ENCODE results near the gene SERINC3. TPM values are rescaled to one million over a fixed set of nuclear protein-coding genes. Genes with fewer than 3 reads are reported as not detected.
A peak's percentile ranks its signal among the peaks of the same experiment; 100 is the strongest.

Gene SERINC3
- total and polyA plus RNA-seq, 2 donors (not counting 1 experiment from before 2014, with no cell fraction given) = 31.4 to 51.6 TPM

DNA sequence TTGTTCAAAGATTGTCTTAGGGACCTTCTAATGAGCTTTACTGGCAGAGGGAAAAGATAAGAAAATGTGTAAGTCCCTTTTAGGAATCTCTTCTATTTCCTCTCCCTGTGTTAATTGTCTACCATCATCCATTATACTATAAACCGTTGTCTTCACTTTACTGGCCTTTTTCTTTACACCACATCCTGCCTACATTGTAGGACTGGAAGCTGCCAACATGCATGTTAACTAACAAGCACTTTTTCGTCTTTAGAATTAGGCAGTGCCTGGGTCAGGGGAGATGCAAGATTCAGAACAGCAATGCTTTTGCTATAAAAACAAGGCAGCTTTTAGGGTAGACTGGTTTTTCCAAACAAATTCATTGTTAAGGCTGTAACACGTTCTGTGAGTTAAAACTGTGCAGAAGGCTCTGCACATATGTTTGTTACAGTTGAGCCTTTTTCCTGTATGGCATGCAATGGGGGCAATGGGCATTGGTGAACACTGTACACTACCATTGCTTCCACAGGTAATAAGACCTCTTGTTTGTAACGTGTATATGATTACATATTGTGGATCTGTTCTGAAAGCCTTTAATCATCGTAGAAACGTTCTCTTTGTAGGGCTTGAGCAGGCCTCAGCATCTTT is 49.6 kb upstream of the SERINC3 start:
- Histone ChIP-seq H3K4me3 (ENCODE audit: control extremely low read depth in 1 of 5, extremely low read depth in 1 of 5, insufficient read depth in 1 of 5, low read depth in 2 of 5, low read length in 4 of 5) (no peak overlapping the region), H3K36me3 (replicated peaks in 1 of 2; ENCODE audit: control extremely low read depth in 1 of 2, control insufficient read depth in 1 of 2, extremely low read depth in 1 of 2, insufficient read depth in 2 of 2, low read length in 1 of 2) (no peaks in the 10 kb centered on the region), H2AFZ (ENCODE audit: insufficient read depth, low read depth, low read length, poor library complexity, severe bottlenecking) (peak overlapping the region; percentile 42), H3K4me2 (replicated peaks; ENCODE audit: low read depth, low read length, poor library complexity, severe bottlenecking) (no peak overlapping the region), H3K9ac (ENCODE audit: low read length) (no peak overlapping the region), H3K27ac (ENCODE audit: low read length in 2 of 2) (no peak overlapping the region), H3K27me3 (replicated peaks in 1 of 4; ENCODE audit: control extremely low read depth in 1 of 4, control insufficient read depth in 3 of 4, insufficient read depth in 4 of 4, low read length in 3 of 4) (no peaks in the 10 kb centered on the region), H4K20me1 (ENCODE audit: control insufficient read depth, insufficient read depth, low read length, poor library complexity, severe bottlenecking) (no peaks in the 10 kb centered on the region), H3K9me3 (ENCODE audit: control extremely low read depth in 1 of 3, control insufficient read depth in 2 of 3, insufficient read depth in 1 of 3, low read length in 2 of 3) (no peaks in the 10 kb centered on the region), H3K79me2 (ENCODE audit: control insufficient read depth, insufficient read depth, low read length) (peaks cover 16% of the 10 kb centered on the region), H3K4me1 (ENCODE audit: control insufficient read depth in 2 of 2, insufficient read depth in 2 of 2, low read length in 2 of 2) (peaks cover 7% of the 10 kb centered on the region in 2 donors)
- Mint-ChIP-seq H3K9me3 (ENCODE audit: insufficient read depth) (no peaks in the 10 kb centered on the region), H3K27ac (no peak overlapping the region), H3K4me1 (peaks cover 7% of the 10 kb centered on the region), H3K27me3 (no peaks in the 10 kb centered on the region), H3K4me3 (no peak overlapping the region)
- no peak for TF ChIP-seq EZH2 (IDR thresholded peaks at IDR 0.05; ENCODE audit: borderline replicate concordance, insufficient read depth, low read depth, low read length, poor library complexity, severe bottlenecking)
- TF ChIP-seq, protein P1, sequence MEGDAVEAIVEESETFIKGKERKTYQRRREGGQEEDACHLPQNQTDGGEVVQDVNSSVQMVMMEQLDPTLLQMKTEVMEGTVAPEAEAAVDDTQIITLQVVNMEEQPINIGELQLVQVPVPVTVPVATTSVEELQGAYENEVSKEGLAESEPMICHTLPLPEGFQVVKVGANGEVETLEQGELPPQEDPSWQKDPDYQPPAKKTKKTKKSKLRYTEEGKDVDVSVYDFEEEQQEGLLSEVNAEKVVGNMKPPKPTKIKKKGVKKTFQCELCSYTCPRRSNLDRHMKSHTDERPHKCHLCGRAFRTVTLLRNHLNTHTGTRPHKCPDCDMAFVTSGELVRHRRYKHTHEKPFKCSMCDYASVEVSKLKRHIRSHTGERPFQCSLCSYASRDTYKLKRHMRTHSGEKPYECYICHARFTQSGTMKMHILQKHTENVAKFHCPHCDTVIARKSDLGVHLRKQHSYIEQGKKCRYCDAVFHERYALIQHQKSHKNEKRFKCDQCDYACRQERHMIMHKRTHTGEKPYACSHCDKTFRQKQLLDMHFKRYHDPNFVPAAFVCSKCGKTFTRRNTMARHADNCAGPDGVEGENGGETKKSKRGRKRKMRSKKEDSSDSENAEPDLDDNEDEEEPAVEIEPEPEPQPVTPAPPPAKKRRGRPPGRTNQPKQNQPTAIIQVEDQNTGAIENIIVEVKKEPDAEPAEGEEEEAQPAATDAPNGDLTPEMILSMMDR (IDR thresholded peaks at IDR 0.05) = no peak
- no peak for DNase-seq
- 69% methylated on average over 4 of the region's 6 CpGs for WGBS (ENCODE audit: insufficient coverage)
- CTCF ChIA-PET = interaction anchor here (1.1 to 2.6 kb wide), 2 partner anchors 16 to 39 kb away, joined by 4 to 11 read pairs; no protein-coding TSS in a partner anchor
- no peak for ATAC-seq (ENCODE audit: low read depth)
- intact Hi-C loops (cut with micrococcal nuclease) = loop anchor here (10.0 kb wide), 1 partner anchor 187 kb away; no protein-coding TSS in a partner anchor
- POLR2A ChIA-PET = no interaction called here

DNA sequence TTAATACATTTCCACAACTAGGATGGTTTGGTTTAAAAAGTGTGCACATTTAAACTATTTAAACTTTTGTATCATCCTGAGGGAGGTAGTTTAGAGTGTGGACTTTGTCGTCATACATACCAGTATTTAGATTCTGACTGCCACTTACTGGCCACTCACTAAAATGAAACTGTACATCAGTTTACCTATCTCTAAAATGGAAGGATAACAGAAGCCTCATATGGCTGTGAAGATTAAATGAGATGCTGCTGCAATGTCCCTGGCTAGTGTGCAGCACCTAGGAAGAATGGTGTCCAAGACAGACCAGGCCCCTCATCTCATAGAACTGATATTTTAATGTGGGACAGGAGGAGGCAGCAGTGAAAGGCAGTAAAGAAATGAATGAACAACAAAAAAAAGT is 48.5 kb upstream of the SERINC3 start:
- Histone ChIP-seq H2AFZ (ENCODE audit: insufficient read depth, low read depth, low read length, poor library complexity, severe bottlenecking) (no peak overlapping the region), H3K4me3 (ENCODE audit: control extremely low read depth in 1 of 5, extremely low read depth in 1 of 5, insufficient read depth in 1 of 5, low read depth in 2 of 5, low read length in 4 of 5) (no peak overlapping the region), H4K20me1 (ENCODE audit: control insufficient read depth, insufficient read depth, low read length, poor library complexity, severe bottlenecking) (no peaks in the 10 kb centered on the region), H3K9me3 (ENCODE audit: control extremely low read depth in 1 of 3, control insufficient read depth in 2 of 3, insufficient read depth in 1 of 3, low read length in 2 of 3) (no peaks in the 10 kb centered on the region), H3K4me2 (replicated peaks; ENCODE audit: low read depth, low read length, poor library complexity, severe bottlenecking) (no peak overlapping the region), H3K9ac (ENCODE audit: low read length) (no peak overlapping the region), H3K27me3 (replicated peaks in 1 of 4; ENCODE audit: control extremely low read depth in 1 of 4, control insufficient read depth in 3 of 4, insufficient read depth in 4 of 4, low read length in 3 of 4) (no peaks in the 10 kb centered on the region), H3K4me1 (ENCODE audit: control insufficient read depth in 2 of 2, insufficient read depth in 2 of 2, low read length in 2 of 2) (no peaks in the 10 kb centered on the region), H3K79me2 (ENCODE audit: control insufficient read depth, insufficient read depth, low read length) (peaks cover 5% of the 10 kb centered on the region), H3K27ac (ENCODE audit: low read length in 2 of 2) (no peak overlapping the region), H3K36me3 (replicated peaks in 1 of 2; ENCODE audit: control extremely low read depth in 1 of 2, control insufficient read depth in 1 of 2, extremely low read depth in 1 of 2, insufficient read depth in 2 of 2, low read length in 1 of 2) (no peaks in the 10 kb centered on the region)
- ATAC-seq (ENCODE audit: low read depth) (no peak), DNase-seq (no peak)
- intact Hi-C loops (cut with micrococcal nuclease) = loop anchor here (10.0 kb wide), 1 partner anchor 186 kb away; no protein-coding TSS in a partner anchor
- H3K27me3 Mint-ChIP-seq = no peaks in the 10 kb centered on the region
- WGBS (ENCODE audit: insufficient coverage) = no CpG with 5 or more reads among the region's 1 CpG
- H3K27ac Mint-ChIP-seq = no peak overlapping the region
- no peaks in the 10 kb centered on the region for H3K9me3 Mint-ChIP-seq (ENCODE audit: insufficient read depth)
- ChIA-PET POLR2A (no interaction called here), CTCF (interaction anchor here (1.1 to 2.6 kb wide), 2 partner anchors 17 to 40 kb away, joined by 4 to 11 read pairs; no protein-coding TSS in a partner anchor)
- H3K4me1 Mint-ChIP-seq = no peaks in the 10 kb centered on the region
- TF ChIP-seq, protein P1 (IDR thresholded peaks at IDR 0.05) = no peak
- no peak for TF ChIP-seq EZH2 (IDR thresholded peaks at IDR 0.05; ENCODE audit: borderline replicate concordance, insufficient read depth, low read depth, low read length, poor library complexity, severe bottlenecking)
- H3K4me3 Mint-ChIP-seq = no peak overlapping the region

All from B cell (primary cell).